WI38 (cell line): Measurements from ENCODE around the gene CASQ2.
A peak's percentile ranks its signal among the peaks of the same experiment; 100 is the strongest.

ENCODE experiments used
- H3K4me3 ChIP-seq: 2 replicates; pipeline ENCODE4 v1.5.1; 2011; ENCODE audit warnings: low read depth, mild to moderate bottlenecking, control low read depth, low read length
- TF ChIP-seq, protein P1 (sequence below): IDR thresholded peaks from 2 replicates; pipeline ENCODE4 v1.5.1; 2012; ENCODE audit warnings: low read depth, mild to moderate bottlenecking, control low read depth, low read length

CASQ2 gene

DNA sequence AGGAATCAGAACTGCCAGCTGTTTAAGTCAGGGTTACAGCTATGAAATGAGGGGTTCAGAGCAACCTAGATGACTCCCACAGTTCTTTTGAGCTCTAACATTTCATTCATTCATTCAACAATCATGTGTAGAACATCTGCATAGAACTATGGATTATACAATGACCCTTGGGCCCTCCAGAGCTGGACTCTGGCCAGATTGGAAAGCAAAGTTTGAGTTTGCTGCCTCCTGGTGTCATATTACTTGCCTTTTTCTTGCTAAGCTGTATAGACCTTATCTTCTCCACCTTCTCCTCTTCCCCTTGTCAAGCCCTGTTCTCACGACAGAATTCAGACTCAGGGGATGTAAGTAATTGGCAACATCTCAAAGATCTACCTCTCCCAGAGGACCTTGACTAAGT is 4.0 kb downstream of the CASQ2 start:
- no peak overlapping the region for H3K4me3 ChIP-seq
- TF ChIP-seq, protein P1, sequence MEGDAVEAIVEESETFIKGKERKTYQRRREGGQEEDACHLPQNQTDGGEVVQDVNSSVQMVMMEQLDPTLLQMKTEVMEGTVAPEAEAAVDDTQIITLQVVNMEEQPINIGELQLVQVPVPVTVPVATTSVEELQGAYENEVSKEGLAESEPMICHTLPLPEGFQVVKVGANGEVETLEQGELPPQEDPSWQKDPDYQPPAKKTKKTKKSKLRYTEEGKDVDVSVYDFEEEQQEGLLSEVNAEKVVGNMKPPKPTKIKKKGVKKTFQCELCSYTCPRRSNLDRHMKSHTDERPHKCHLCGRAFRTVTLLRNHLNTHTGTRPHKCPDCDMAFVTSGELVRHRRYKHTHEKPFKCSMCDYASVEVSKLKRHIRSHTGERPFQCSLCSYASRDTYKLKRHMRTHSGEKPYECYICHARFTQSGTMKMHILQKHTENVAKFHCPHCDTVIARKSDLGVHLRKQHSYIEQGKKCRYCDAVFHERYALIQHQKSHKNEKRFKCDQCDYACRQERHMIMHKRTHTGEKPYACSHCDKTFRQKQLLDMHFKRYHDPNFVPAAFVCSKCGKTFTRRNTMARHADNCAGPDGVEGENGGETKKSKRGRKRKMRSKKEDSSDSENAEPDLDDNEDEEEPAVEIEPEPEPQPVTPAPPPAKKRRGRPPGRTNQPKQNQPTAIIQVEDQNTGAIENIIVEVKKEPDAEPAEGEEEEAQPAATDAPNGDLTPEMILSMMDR = peak; percentile 10; the same call in 1 of the 2 replicates

DNA sequence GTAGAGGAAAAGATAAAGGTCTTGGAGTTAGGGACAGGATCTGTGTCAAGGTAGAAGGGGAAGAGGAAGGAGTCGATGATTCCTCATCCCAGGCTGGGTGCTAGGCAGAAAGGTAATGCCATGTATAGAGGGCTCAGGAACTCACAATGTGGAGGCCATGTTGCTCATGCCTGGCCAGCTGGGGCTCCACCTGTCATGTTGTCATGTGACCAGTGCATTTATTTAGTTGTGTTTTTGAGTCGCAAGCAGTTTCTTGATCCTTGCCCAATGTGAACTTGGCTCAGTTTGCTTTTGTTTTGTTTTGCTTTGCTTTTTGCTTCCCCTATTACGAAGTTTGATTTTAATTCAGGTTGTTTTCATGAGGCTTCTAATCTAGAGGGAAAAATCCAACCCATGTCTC is 5.7 kb downstream of the CASQ2 start:
- TF ChIP-seq, protein P1 = no peak

DNA sequence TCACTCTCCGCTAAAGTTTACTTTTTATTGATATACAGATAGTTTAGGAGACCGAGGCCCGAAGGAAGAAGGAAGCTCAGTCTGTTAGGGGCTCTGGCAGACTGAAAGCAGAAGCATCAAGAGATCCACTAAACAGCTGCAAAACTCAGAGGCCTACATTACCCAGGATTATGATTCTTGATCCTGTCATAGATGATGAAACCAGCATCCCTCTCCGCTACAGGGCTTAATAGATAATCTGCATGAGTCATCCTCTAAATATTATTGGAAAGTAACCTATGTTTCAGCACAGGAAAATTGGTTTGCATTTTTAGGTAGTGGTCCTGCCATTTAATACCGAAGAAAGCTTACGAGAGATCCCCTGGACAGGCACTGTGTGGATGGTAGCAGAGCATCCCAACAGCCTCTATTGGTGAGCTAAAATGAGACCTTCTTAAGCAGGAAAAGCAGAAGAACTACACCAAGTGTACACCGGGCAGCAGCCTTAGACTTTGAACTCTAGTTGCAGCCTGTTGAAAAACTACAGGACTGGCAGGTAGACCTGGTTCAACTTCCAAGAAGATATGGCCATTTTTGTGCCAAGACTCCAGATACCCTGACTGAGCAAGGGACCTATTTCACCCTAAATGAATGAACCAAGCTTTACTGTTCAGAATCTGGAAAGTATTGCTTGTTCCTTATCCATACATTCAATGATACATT is 6.8 kb downstream of the CASQ2 start:
- TF ChIP-seq, protein P1 = no peak
- no peak overlapping the region for H3K4me3 ChIP-seq

More for the DNA sequence above, 5.7 kb downstream of the CASQ2 start:
- no peak overlapping the region for H3K4me3 ChIP-seq

DNA sequence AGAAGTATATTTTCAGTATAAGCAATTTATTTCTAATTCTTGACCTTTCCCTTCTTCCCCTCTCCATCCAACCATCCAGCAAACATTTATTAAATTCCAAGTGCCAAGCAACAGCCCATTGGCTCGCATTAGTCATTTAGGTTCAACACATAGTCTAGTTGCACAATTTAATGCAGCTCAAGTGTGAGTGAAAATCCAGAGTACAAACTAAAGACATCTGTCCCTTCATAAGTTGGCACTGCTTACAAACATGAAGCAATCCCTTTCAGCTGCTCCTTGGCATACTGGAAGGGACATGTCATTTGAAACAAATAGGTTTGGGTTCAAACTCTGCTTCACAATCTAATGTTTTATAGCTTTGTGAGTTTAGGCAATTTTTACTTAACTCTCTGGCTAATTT is 10.7 kb downstream of the CASQ2 start:
- H3K4me3 ChIP-seq = no peak overlapping the region
- TF ChIP-seq, protein P1 = no peak

DNA sequence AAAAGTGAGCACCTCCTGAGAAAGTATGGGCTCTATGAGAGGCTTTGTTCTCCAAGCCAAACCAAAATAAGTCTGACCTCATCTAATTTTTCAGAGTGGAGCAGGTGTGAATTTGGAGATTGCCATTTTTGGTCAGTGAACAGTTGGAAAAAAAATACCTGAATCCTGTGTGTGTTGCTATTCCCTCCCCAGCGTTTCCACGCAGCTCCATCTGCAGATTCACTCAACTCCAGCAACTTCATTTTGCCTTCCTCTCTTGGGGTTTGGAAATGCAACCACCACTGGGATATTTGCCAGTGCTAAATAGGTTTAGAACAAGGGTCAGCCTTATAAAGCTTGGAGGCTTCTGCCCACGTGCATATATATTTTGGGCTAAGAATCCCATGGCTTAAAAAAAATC is 11.2 kb downstream of the CASQ2 start:
- no peak overlapping the region for H3K4me3 ChIP-seq
- TF ChIP-seq, protein P1 = no peak

DNA sequence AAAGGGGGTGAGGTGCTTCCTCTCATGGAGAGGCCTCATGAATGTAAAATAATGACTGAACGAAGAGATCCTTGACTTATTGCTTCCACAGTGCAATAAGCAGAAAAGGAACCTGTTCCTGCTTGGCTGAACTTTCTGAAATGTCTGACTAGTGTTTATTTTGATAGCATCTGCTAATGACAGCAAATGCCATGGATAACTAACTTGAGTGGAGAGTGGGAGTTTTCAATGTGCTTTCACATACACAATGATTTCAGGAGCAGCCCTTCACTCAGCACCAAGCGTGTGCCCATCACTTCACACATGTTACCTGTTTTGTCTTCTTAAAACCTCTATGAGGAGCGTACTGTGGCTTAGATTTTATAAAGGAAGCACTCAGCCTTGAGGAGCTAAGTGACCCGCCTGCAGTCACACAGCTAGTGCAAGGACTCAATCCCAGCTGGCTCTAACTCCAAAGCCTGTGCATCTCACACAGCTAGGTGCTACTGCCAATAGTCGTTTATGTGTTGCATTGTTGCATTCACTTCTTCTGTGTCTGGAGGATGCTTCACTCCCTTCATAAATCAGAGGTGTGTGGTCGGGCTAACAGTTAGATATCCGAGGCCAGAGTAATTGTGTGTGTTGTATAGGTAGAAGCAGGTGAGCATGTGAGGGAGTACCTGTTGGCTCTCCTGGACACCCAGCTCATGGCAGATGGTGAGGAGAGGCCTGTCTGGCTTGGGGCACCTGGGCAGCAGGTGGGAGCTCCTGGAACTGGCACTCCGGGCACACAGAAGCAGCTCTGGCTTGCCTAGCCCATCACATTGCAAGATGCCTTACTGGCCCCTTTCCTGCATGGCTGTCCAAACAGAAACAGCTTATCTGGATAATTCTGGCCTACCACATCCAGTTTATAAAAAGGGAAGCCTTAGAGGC is 12.8 kb downstream of the CASQ2 start:
- TF ChIP-seq, protein P1 = no peak

DNA sequence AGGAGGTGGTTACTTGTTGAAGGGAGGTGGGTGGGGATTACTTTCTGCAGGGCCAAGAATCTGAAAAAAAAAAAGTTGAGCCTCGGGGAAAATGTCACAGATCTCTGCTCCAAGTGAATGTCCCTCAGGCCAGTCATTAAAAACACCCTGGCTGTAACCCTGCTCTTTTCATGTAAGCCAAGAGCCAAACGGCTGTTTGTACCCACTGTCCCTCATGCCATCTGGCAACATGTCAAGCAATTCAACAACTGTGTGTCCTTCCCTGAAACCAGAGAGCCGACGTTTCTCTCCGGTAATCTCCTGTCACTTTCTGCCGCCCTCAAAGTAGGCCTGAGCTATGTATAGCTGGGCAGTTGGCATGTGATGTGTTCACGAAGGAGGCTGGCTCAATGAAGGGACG is 14.7 kb downstream of the CASQ2 start:
- H3K4me3 ChIP-seq = no peak overlapping the region
- TF ChIP-seq, protein P1 = no peak

More for the DNA sequence above, 12.8 kb downstream of the CASQ2 start:
- H3K4me3 ChIP-seq = no peak overlapping the region
